HG03196 (cell line): ENCODE measurements around the gene VAPA.
A peak's percentile ranks its signal among the peaks of the same experiment; 100 is the strongest.
"Not testable (repeated sequence)": the region's sequence is repeated elsewhere in the genome, so short reads cannot be mapped to it uniquely, and the experiment has no call there.

ENCODE experiments used
- ATAC-seq: cut with Tn5 transposase; IDR thresholded peaks from one replicate; pipeline ENCODE4 v1.9.1; 2021; ENCODE audit not compliant: unreplicated experiment

The VAPA gene

DNA sequence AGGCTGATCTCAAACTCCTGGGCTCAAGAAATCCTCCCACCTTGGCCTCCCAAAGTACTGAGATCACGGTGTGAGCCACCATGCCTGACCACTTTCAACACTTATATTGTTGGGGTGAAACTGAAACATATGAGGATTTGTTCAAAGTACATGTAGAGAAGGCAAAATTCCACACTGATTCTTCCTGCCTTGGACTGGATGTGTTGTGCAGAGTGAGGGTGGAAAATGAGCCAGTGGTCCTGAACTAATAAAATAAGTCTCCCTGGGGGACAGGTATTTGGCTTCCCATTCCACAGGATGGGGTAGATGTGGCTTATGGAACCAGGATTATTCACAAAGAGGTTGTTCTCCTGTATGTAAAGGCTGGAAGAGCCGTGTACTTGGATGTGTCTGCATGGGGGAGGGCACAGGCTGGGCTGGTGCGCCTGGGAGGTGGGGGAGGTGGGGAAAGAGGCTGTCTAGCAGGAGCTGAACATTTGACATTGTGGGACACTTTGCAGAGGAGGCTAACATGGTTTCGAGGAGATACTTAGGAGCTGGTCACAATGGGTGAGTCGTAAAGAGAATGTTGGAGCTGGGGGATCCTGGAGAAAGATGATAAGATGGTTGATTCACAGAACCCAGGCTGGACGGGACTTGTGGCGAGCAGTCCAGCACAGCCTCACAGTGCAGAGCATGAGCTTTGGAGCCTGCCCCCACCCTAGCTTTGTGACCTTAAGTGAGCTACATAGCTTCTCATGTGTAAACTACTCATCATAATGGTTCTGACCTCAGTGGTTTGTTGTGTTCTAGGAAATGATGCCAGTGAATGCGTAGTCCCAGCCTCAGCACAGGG, 28.4 kb upstream of the VAPA start, which contains the start of gene TXNDC2:
TXNDC2 (plus strand) TSS at position 804 of the 835 bp plus-strand sequence. CDS start 708 bp downstream, outside the sequence.
- no peak for ATAC-seq

DNA sequence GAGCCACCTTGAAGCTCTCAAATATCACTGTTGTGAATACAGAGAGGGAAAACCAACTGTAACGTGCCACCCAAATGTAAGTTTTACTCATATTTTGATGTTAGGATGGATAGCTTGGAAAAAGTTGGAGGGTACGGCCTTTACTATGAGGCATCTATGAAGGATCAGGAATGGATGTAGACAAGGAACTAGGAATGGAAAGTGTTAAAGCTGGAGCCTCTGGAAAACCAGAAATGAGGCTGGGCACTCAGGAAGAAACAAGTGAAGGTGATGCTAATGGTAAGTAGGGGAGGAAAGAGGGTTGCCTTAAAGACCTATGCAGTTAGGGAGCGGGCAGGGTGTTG, 27.8 kb upstream of the VAPA start:
- no peak for ATAC-seq

DNA sequence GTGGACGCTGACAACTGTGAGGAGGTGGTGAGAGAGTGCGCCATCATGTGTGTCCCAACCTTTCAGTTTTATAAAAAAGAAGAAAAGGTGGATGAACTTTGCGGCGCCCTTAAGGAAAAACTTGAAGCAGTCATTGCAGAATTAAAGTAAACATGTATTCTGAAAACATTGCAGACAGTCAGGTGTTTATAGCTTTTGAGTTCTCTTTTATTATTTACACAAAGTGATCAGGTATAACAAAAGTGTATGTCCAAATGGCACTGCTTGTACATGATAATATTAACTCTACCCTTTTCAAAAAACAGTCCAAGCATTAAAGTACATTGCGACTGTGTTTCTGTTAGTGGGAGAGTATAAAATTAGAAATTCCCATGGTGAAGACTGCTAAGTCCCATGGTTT, 25.8 kb upstream of the VAPA start:
- ATAC-seq: no peak

DNA sequence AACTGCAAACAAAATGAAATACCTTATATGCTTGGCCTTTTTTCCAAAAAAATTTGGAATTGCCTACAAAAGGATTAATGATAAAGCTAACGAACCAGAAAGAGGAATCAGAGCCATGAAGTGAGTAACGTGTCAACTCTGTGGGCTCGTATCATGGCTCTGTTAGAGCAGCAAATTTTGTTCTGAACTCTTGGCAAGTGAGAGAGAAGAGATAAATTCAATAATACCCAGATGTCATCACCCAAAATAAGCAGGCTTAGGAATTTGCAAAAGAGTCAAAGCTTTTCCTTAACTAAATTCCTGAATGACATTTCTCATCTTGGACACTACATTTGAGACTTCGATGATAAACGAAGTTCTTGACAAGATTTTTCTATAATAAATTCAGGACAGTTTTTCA, 23.6 kb upstream of the VAPA start:
- ATAC-seq: no peak

DNA sequence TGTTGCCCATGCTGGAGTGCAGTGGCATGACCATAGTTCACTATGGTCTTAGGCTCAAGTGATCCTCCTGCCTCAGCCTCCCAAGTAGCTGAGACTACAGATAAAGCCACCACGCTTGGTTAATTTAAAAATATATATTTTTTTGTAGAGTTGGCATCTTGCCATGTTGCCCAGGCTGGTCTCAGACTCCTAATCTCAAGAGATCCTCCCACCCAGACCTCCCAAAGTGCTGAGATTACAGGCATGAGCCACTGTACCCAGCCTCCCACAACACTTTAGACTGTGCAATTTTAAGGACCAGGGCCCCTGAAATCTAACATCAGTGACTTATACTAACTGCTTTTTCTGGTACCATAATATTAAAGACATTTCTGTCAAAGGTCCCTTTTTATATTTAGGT, 22.9 kb upstream of the VAPA start:
- no peak for ATAC-seq

DNA sequence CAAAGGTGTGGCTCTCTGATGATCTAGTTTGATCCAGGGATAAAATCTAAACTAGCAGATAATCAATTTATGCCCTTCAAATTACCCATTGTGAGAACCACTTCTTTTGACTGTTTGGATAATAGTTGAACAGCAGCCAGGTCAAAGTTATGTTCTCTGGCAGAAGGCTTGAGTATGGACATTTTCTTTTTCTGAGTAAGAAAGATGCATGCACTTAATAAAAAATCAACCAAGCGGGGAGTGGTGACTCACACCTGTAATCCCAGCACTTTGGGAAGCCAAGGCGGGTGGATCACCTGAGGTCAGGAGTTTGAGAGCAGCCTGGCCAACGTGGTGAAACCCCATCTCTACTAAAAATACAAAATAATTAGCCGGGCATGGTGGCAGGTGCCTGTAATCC, 22.3 kb upstream of the VAPA start:
- ATAC-seq: not testable (repeated sequence)

DNA sequence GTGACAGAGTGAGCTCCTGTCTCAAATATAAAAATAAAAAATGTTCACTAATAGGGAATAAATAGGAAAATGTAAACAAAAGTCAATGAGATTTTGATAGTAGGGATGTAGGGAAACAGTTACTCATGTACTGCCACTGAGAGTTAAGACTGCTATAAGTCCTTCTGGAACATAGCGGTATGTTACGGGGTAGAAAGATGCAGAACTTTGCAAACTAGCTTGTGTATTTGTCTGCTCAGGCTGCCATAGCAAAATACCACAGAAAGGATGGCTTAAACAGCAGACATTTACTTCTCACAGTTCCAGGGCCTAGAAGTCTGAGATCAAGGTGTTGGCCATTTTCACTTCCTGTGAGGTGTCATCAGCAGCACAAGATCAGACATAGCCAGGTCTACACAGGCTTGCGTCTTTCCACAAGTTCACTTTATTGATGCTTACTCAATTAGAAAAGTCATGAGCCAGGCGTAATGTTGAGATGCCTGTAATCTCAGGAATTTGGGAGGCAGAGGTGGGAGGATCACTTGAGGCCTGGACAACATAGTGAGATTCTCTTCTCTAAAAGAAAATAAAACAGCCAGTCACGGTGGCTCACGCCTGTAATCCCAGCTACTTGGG, 19.3 kb upstream of the VAPA start:
- no peak for ATAC-seq

DNA sequence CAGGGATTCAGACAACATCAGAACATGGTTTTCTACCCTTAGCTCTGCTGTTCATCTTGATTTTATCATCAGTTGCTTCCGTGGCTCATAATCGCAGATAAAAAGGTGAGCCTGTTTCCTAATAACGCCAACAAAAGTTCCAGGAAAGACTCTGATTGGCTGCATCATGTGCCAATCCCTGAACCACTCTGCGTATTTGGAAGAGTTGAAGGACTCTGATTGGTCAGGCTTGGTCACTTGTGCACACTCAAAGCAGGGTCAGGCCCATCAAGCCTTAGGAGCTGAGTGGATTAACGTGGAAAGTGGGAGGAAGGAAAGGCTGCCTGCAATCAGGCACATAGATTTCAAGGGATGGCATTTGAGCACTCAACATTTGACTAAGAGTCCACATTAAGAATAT, 16.7 kb upstream of the VAPA start:
- ATAC-seq: no peak

DNA sequence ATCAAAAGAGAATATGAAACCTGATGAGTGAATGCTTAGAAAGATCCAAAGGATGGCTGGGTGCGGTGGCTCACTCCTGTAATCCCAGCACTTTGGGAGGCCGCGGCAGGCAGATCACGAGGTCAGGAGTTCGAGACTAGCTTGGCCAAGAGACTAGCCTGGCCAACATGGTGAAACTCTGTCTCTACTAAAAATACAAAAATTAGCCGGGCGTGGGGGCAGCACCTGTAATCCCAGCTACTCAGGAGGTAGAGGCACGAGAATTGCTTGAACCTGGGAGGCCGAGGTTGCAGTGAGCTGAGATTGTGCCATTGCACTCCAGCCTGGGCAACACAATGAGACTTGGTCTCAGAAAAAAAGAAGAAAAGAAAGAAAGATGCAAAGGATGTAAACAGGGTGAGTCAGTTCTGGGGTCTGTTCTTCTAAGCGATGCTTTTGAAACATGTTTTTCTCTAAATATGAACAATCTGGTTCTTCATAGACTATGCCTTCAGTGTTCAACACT, 16.0 kb upstream of the VAPA start:
- ATAC-seq: not testable (repeated sequence)

DNA sequence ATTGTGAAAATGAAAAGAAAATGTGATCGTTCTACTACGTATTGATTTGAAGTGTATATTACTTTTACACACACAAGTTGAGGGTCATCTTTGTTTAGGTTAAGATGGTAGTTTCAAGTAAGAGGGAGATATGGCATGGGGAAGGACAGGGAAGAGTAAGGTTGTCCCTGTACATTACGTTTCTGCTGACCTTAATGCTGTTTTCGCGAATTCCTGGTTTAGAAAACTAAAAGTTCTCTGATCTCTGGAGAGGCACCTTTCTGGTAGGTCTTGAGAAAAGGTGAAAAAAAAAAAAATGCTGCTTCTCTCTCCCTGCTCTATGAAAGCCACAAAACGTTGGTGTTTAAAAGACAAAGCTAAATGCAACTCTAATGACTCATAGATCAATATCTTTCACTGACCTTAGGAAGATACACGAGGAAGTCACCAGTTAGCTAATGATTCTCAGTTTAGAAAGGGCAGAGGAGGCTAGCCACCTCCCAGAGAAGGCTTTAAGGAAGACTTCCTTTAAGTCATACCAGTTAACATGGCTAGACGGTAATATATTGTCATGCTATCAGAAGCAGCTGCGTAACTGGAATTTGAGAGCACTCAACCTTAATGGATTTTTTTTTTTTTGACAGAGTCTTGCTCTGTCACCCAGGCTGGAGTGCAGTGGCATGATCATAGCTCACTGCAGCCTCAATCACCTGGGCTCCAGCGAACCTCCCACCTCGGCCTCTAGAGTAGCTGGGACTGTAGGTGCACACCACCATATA, 14.8 kb upstream of the VAPA start:
- ATAC-seq: peak; percentile 79

DNA sequence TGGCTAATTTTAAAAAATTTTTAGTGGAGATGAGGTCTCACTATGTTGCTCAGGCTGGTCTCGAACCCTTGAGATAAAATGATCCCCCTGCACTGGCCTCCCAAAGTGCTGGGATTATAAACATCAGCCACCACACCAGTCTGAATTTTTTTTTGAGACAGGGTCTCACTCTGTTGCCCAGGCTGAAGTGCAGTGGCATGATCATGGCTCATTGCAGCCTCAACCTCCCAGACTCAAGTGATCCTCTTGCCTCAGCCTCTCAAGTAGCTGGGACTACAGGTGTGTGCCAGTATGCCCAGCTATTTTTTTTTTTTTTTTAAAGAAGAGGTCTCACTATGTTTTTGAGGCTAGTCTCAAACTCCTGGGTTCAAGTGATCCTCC, 14.3 kb upstream of the VAPA start:
- ATAC-seq: not testable (repeated sequence)

DNA sequence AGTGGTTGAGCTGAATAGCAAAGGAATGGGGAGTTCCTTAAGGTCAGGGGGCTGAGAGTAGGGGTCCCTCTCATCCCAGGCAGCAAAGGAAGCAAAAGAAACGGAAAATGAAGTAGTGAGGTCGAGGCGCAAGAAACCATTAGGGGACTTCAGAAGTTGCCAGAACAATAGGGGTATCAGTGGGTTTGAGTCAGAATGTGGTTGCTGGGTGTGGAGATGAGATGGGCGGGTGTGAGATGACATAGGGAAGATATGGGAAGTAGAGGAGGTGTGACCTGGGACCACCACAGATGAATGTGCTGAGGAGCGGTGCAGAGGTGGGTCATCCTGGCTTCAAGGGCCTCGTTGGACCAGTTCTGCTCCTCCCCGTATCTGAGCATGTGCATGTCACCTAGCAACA, 13.1 kb upstream of the VAPA start:
- ATAC-seq: no peak

DNA sequence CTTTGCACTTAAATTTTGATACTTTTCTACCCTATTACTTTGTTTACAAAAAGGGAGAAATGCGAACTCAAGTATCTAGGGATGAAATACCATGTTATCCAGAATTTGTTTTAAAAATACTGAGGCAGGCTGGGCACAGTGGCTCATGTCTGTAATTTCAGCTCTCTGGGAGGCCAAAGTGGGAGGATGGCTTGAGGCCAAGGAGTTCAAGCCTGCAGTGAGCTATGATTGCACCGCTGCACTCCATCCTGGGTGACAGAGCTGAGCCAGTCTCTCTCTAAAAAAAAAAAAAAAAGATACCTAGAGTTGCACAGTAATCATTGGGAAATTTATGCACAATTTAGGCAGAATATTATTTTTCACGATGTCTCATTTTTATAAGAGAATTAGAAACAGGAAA, 12.4 kb upstream of the VAPA start:
- ATAC-seq: no peak

DNA sequence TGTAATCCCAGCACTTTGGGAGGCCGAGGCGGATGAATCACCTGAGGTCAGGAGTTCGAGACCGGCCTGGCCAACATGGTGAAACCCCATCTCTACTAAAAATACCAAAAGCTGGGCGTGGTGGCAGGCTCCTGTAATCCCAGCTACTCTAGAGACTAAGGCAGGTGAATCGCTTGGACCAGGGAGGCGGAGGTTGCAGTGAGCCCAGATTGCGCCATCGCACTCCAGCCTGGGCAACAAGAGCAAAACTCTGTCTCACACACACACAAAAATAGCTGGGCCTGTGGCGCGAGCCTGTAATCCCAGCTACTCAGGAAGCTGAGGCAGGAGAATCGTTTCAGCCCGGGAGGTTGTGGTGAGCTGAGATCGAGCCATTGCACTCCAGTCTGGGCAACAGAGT, 11.6 kb upstream of the VAPA start:
- ATAC-seq: not testable (repeated sequence)

DNA sequence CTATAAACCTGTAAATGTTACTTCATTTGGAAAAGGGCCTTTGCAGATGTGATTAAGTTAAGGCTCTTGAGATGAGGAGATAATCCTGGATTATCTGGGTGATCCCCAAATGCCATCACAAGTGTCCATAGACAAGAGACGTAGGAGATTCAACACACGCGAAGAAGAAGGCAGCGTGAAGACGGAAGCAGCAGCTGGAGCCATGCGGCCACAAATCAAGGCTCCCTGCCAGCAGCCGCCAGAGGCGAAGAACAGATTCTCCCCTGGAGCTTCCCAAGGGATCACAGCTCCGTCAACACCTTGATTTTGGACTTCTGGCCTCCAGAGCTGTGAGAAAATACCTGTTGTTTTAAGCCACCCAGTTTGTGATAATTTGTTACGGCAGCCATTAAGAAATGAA, 11.0 kb upstream of the VAPA start:
- ATAC-seq: no peak

DNA sequence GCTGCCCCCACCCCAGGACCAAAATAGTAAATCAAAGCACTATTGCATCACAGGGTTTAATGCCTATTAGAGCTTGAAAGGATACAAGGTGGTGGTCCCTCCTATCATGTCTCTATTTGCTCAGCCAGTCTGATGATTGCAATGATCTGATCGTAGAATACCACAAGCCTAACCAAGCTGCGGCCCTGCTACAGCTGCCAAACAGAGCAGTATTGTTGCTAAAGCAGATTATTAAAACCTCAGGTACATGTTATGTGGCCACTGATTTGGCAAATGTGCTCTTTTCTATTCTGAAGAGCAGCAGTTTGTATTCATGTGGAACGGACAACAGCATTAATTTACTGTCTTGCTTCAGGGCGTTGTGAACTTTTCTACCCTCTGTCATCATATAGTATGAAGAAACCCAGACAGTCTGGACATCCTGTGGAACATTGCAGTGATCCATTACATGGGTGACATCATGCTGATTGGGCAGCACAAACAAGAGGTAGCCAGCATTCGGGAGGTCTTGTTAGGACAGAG, 8.4 kb upstream of the VAPA start:
- ATAC-seq: no peak

DNA sequence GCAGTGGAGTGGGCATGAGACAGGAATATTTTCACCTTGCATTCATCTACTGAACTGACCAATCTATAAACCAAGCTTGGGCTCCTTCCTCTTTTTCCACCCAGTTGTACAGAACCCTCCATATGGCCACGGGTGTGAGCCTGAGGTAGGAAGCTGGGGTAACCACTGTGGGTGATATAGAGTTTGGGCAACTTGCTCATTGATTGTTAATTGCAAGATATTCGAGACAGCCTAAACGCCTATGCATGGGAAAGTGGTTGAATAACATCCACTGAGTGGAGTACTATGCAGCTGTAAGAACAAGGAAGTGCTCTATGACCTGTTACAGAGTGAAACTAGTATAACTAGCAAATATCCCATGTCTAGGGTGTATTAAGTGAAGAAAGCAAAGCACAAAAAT, 7.3 kb upstream of the VAPA start:
- no peak for ATAC-seq

DNA sequence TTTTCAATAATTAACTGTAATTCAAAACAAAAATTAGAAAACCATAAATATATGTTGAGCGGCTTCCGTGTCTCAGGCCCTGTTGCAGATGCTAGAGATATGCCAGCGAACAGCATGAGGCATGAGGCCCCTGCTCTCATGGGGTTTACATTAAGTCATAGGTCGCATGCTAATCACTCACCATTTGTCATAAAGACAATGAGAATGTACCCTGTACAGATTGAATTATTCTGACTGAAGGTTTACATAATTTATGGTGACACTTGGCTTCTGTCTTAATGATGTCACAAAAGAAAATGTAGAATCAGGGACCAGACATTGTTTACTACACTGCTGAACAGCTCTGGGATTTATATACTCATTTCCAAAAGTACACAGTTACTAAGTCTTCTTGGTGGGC, 5.9 kb upstream of the VAPA start:
- ATAC-seq: no peak

DNA sequence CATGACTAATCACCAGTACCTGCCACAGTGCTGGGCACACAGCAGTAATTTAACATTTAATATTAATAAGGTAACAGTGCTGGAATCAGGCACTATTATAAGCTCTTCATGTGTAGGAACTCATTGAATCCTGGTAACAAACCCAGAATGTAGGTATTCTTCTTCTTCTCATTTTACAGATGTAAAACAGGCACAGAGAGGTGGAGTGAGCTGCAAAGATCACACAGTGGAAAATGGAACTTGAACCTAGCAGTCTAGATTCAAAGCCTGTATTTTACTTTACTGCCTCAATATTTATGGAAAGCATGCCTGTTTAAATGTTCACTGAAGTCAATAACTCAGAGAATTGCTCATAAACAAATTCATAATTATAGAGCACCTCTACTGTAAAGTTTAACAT, 3.7 kb upstream of the VAPA start:
- ATAC-seq: no peak

DNA sequence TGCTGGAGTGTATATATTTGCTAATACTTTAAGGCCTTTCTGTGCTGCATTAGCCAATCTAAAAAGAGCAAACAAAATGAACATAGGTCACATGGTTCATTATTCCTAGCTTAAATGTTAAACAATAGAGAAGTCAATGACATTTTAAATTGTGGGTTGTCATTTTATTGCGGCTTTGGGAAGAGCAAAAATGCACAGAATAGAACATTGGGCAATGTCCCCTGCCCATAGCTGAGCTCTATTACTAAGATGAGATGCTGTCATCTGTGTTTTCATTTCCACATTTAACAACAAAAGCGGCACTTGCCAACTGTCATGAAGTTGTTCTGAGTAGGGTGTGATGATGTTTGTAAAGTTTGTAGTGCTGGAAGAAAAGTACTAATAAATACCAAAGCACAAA, 3.2 kb upstream of the VAPA start:
- no peak for ATAC-seq

DNA sequence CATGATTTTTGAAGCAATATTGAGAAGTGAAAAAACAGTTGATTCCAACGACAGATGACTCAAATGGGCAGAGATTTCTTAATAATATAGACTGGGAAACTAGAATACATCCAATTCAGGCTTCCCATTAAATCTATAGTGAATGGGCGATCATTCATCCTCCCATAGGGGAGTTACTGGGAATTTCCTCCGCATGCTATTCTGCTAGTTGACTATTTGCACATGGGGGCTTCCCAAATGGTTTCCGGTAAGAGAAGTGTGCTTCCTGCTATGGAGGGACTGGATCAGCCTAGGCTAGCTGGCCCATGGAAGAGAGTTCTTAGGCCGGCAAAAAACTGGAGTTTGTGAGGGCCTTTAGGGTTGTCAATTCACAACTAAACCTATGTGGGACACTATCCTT, 2.6 kb upstream of the VAPA start:
- no peak for ATAC-seq

DNA sequence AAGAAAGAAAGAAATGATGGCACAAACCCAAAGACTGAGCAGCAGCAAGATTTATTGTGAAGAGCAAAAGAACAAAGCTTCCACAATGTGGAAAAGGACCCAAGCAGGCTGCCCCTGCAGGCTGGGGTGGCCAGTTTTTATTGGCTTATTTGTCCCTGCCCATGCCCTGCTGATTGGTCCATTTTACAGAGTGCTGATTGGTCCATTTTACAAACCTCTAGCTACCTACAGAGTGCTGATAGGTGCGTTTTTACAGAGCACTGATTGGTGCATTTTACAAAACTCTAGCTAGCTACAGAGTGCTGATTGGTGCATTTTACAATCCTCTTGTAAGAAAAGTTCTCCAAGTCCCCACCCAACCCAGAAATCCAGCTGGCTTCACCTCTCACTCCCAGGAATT, 1.5 kb upstream of the VAPA start:
- not testable (repeated sequence) for ATAC-seq
